ENCODE measurements around the gene B4GALT1. TPM values are rescaled to one million over a fixed set of nuclear protein-coding genes. Genes with fewer than 3 reads are reported as not detected.

B4GALT1 gene
- total and polyA plus RNA-seq, 2 of the 8 experiments (the other 6 are each of a cell fraction or from before 2014, with no cell fraction given): 12.8 to 18.2 TPM

DNA sequence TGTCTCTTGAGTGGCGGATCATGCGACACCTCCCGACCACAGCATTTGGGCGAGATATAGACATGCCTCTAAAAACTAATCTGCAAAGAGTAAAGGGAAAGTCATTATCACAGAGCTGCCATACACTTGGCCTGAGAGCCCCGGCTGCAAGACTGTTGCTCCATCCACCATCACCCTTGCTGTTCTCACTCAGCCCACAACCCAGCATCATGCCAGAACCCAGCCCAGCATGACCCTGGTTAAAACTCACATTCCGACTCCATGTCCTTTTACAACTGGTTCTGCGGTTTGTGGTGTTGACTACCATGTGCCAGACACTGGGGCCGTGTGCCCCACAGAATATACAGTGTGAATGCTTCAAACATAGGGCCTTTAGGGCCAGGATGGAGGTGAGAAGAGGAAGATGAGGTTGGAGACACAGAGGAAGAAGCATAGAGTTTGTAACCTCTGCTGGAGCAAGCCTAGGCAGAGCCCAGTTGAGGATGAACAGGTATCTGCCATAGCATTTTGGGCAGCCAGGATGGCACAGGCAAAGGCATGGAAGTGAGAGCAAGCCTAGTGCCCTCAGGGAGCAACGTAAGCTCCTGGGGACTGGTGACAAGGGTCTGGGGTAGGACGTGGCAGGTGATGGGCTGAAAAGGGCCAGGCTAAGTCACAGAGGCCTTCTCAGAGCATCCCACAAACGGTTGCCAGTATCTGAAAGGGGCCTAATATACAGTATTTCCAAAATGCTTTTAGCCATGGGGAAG lies 53.2 kb downstream of the B4GALT1 start:
- Histone ChIP-seq H3K23ac (ENCODE audit: insufficient read length) (no peak overlapping the region), H3K36me3 (ENCODE audit: control insufficient read depth in 2 of 4, insufficient read depth in 4 of 4, low read length in 3 of 4) (no peaks in the 10 kb centered on the region), H3K79me1 (ENCODE audit: low read depth, low read length) (no peaks in the 10 kb centered on the region; the same call in 1 of the 2 replicates), H3K79me2 (ENCODE audit: control insufficient read depth in 1 of 2, insufficient read depth in 2 of 2, low read length in 2 of 2) (no peaks in the 10 kb centered on the region), H3K4ac (replicated peaks; ENCODE audit: insufficient read length, low read depth, low read length) (no peak overlapping the region), H4K8ac (ENCODE audit: extremely low read depth, insufficient read depth, low read length) (no peak overlapping the region), H3K27ac (ENCODE audit: low read depth, low read length) (no peak overlapping the region; the same call in 1 of the 2 replicates), H3K14ac (ENCODE audit: insufficient read length) (no peak overlapping the region), H4K5ac (ENCODE audit: insufficient read length, low read depth, low read length) (no peak overlapping the region), H2BK120ac (replicated peaks; ENCODE audit: low read depth, low read length) (no peak overlapping the region), H3K9ac (replicated peaks in 1 of 4; ENCODE audit: extremely low read depth in 1 of 4, low read depth in 3 of 4, low read length in 3 of 4) (no peak overlapping the region), H3K18ac (ENCODE audit: extremely low read depth, low read length) (no peak overlapping the region), H3K9me3 (ENCODE audit: insufficient read depth in 2 of 2, low read depth in 1 of 2, low read length in 1 of 2) (no peaks in the 10 kb centered on the region), H3K4me3 (ENCODE audit: extremely low read depth in 1 of 4, insufficient read depth in 2 of 4, low read depth in 3 of 4, low read length in 4 of 4) (no peak overlapping the region), H3K23me2 (ENCODE audit: low read depth, low read length) (no peaks in the 10 kb centered on the region), H2BK20ac (ENCODE audit: low read length) (no peak overlapping the region), H3K4me1 (replicated peaks in 1 of 4; ENCODE audit: control insufficient read depth in 3 of 4, insufficient read depth in 4 of 4, low read length in 3 of 4) (peaks cover 0 to 4% (median 0%) of the 10 kb centered on the region in 4 experiments; a peak in 3 of 7 replicates), H2BK15ac (ENCODE audit: low read length) (no peak overlapping the region), H3K27me3 (replicated peaks in 1 of 4; ENCODE audit: control insufficient read depth in 3 of 4, extremely low read depth in 1 of 4, insufficient read depth in 3 of 4, low read length in 3 of 4) (no peaks in the 10 kb centered on the region), H2AFZ (ENCODE audit: low read length) (no peak overlapping the region), H3K4me2 (ENCODE audit: insufficient read depth in 1 of 2, low read depth in 2 of 2, low read length in 2 of 2) (no peak overlapping the region), H2BK5ac (ENCODE audit: low read depth, low read length) (no peak overlapping the region), H2BK12ac (ENCODE audit: low read depth, low read length) (no peak overlapping the region), H4K20me1 (replicated peaks in 1 of 2; ENCODE audit: control insufficient read depth in 1 of 2, insufficient read depth in 2 of 2, low read length in 2 of 2) (no peaks in the 10 kb centered on the region), H3K56ac (replicated peaks; ENCODE audit: insufficient read length, low read depth, low read length) (no peak overlapping the region), H4K91ac (replicated peaks; ENCODE audit: insufficient read length, low read length) (no peak overlapping the region), H2AK5ac (ENCODE audit: low read depth, low read length) (no peak overlapping the region)
- ChIA-PET POLR2A (ENCODE audit: partially characterized antibody) (no interaction called here), CTCF (ENCODE audit: partially characterized antibody) (interaction anchor here (1.0 kb wide), 1 partner anchor 8 kb away, joined by 3 read pairs; no protein-coding TSS in a partner anchor)
- DNase-seq (ENCODE audit: low read depth in 1 of 2, low spot score in 2 of 2) (no peak), FAIRE-seq (no peak)
- WGBS, 2 experiments (ENCODE audit: extremely low coverage in 1 of 2, insufficient coverage in 1 of 2, insufficient read length in 1 of 2, insufficient replicate concordance in 2 of 2, low coverage in 1 of 2, low lambda C conversion rate in 2 of 2, missing lambda C conversion rate in 1 of 2): 93% methylated on average over 11 of the region's 11 CpGs; no CpG with 5 or more reads in 1 of the 2 experiments
- TF ChIP-seq SIRT6 (IDR thresholded peaks at IDR 0.05; ENCODE audit: low read length) (no peak), EGR1 (IDR thresholded peaks at IDR 0.05; ENCODE audit: borderline replicate concordance, low read depth, low read length) (no peak), BRCA1 (IDR thresholded peaks at IDR 0.05; ENCODE audit: low read depth, low read length) (no peak), EP300 (IDR thresholded peaks at IDR 0.05; ENCODE audit: borderline replicate concordance in 1 of 2, low read depth in 2 of 2, low read length in 2 of 2) (no peak), RBBP5 (IDR thresholded peaks at IDR 0.05; ENCODE audit: borderline replicate concordance, low read depth, low read length) (no peak), CHD2 (IDR thresholded peaks at IDR 0.05; ENCODE audit: low read length) (no peak), FOSL1 (IDR thresholded peaks at IDR 0.05; ENCODE audit: insufficient read depth, low read depth, low read length) (no peak), TAF7 (optimal IDR thresholded peaks at IDR 0.05; ENCODE audit: borderline replicate concordance, low read depth, low read length) (no peak), CEBPB (IDR thresholded peaks at IDR 0.05; ENCODE audit: low read depth, low read length) (no peak), RAD21 (IDR thresholded peaks at IDR 0.05 in 1 of 2, conservative IDR thresholded peaks at IDR 0.05 in 1 of 2; ENCODE audit: low read depth in 2 of 2, low read length in 2 of 2) (no peak), RFX5 (IDR thresholded peaks at IDR 0.05; ENCODE audit: borderline replicate concordance, low read depth, low read length) (no peak), PHF8 (conservative IDR thresholded peaks at IDR 0.05; ENCODE audit: low read depth, low read length) (no peak)
